ENCODE data around the gene CELA2A.
"Not testable (repeated sequence)": the region's sequence is repeated elsewhere in the genome, so short reads cannot be mapped to it uniquely, and the experiment has no call there.

The CELA2A gene

DNA sequence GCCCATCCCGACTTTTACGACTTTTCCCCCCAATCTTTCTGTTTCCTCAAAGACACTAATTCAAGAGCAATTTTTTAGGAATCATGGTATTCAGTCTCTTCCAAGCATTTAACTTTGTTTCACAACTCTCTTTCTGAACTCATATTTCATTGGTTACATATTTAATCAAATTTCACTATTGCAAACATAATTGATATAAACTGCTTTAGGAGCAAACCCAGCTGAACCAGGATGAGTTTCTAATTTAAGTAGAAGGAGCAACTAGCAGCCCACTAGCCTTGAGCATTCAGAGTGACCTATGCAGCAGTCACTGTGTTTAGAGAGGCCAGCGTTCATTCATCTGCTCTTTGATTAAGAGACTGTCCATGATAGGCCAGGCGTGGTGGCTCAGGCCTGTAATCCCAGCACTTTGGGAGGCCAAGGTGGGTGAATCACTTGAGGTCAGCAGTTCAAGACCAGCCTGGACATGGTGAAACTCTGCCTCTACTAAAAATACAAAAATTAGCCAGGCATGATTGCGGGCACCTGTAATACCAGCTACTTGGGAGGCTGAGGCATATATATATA lies 21.2 kb downstream of the CELA2A start:
- Histone ChIP-seq H3K27ac (ENCODE audit: low read depth, low read length) (no peak overlapping the region), H3K9ac (ENCODE audit: low read depth in 1 of 2, low read length in 2 of 2) (no peak overlapping the region), H3K4me1 (ENCODE audit: control insufficient read depth in 1 of 2, insufficient read depth in 2 of 2, low read length in 2 of 2) (no peaks in the 10 kb centered on the region)

GRCh38 chr1:15479654-15480347 lies 23.3 kb downstream of the CELA2A start:
- no peaks in the 10 kb centered on the region for H3K36me3 ChIP-seq (ENCODE audit: control insufficient read depth in 1 of 2, insufficient read depth in 2 of 2, low read length in 2 of 2)
- no peaks in the 10 kb centered on the region for H3K4me1 ChIP-seq (ENCODE audit: control insufficient read depth in 1 of 2, insufficient read depth in 2 of 2, low read length in 2 of 2)
- no peaks in the 10 kb centered on the region for H3K9me3 ChIP-seq (ENCODE audit: control insufficient read depth in 1 of 2, low read length in 2 of 2)
- H3K27ac ChIP-seq (ENCODE audit: low read depth, low read length), result no peak overlapping the region
- H3K9ac ChIP-seq (ENCODE audit: low read depth in 1 of 2, low read length in 2 of 2), result no peak overlapping the region
- no peak overlapping the region for H3K4me3 ChIP-seq (ENCODE audit: low read depth in 1 of 2, low read length in 2 of 2)
- no peaks in the 10 kb centered on the region for H3K27me3 ChIP-seq (ENCODE audit: control insufficient read depth in 1 of 2, insufficient read depth in 2 of 2, low read length in 2 of 2)

More for the DNA sequence above, 21.2 kb downstream of the CELA2A start:
- no peaks in the 10 kb centered on the region for H3K27me3 ChIP-seq (ENCODE audit: control insufficient read depth in 1 of 2, insufficient read depth in 2 of 2, low read length in 2 of 2)
- H3K4me3 ChIP-seq (ENCODE audit: low read depth in 1 of 2, low read length in 2 of 2), result no peak overlapping the region
- H3K9me3 ChIP-seq (ENCODE audit: control insufficient read depth in 1 of 2, low read length in 2 of 2), result no peaks in the 10 kb centered on the region
- no peaks in the 10 kb centered on the region for H3K36me3 ChIP-seq (ENCODE audit: control insufficient read depth in 1 of 2, insufficient read depth in 2 of 2, low read length in 2 of 2)

DNA sequence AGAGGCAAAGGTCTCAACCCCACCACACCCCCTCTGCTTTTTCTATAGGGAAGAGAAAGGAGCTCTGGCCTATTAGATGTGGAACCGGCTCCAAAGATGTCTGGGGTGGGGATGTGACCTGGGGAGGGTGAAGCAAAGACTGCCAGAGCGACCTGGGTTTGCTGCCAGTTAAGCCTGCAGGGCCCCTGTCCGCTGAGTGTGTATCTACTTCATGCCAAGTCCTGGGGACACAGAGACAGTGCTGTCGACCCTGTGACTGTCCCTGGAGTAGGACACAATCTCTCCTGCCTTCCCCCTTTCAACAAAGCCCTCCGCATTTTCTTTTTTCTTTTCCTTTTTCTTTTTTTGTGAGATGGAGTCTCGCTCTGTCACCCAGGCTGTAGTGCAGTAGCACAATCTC lies 25.9 kb downstream of the CELA2A start:
- H3K27me3 ChIP-seq (ENCODE audit: control insufficient read depth in 1 of 2, insufficient read depth in 2 of 2, low read length in 2 of 2); H3K27ac ChIP-seq (ENCODE audit: low read depth, low read length): not testable (repeated sequence)

DNA sequence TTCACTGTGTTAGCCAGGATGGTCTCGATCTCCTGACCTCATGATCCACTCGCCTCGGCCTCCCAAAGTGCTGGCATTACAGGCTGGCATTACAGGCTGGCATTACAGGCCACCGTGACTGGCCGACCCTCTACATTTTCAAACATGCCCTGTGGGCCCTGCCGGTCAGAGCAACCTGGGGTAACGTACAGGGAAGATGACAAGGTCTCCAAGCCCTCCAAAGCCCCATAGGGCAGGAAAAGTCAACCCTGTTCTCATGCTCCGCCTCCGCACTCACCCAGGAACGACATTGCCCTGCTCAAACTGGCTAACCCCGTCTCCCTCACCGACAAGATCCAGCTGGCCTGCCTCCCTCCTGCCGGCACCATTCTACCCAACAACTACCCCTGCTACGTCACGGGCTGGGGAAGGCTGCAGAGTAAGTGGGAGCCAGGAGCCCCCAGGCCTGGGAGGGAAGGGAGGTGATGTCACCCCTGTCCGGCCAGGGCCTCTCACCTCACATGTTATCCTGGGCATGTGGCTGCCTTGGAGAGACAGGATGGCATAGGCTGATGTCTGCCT lies 26.5 kb downstream of the CELA2A start:
- not testable (repeated sequence) for H3K27ac ChIP-seq (ENCODE audit: low read depth, low read length); H3K36me3 ChIP-seq (ENCODE audit: control insufficient read depth in 1 of 2, insufficient read depth in 2 of 2, low read length in 2 of 2); H3K9me3 ChIP-seq (ENCODE audit: control insufficient read depth in 1 of 2, low read length in 2 of 2); H3K4me3 ChIP-seq (ENCODE audit: low read depth in 1 of 2, low read length in 2 of 2); H3K9ac ChIP-seq (ENCODE audit: low read depth in 1 of 2, low read length in 2 of 2); H3K27me3 ChIP-seq (ENCODE audit: control insufficient read depth in 1 of 2, insufficient read depth in 2 of 2, low read length in 2 of 2); H3K4me1 ChIP-seq (ENCODE audit: control insufficient read depth in 1 of 2, insufficient read depth in 2 of 2, low read length in 2 of 2)

More for the DNA sequence above, 25.9 kb downstream of the CELA2A start:
- not testable (repeated sequence) for H3K9me3 ChIP-seq (ENCODE audit: control insufficient read depth in 1 of 2, low read length in 2 of 2); H3K4me1 ChIP-seq (ENCODE audit: control insufficient read depth in 1 of 2, insufficient read depth in 2 of 2, low read length in 2 of 2); H3K9ac ChIP-seq (ENCODE audit: low read depth in 1 of 2, low read length in 2 of 2); H3K36me3 ChIP-seq (ENCODE audit: control insufficient read depth in 1 of 2, insufficient read depth in 2 of 2, low read length in 2 of 2); H3K4me3 ChIP-seq (ENCODE audit: low read depth in 1 of 2, low read length in 2 of 2)

- H3K9ac ChIP-seq (ENCODE audit: low read depth in 1 of 2, low read length in 2 of 2), result no peak overlapping the region
- no peaks in the 10 kb centered on the region for H3K4me1 ChIP-seq (ENCODE audit: control insufficient read depth in 1 of 2, insufficient read depth in 2 of 2, low read length in 2 of 2)
- H3K36me3 ChIP-seq (ENCODE audit: control insufficient read depth in 1 of 2, insufficient read depth in 2 of 2, low read length in 2 of 2), result no peaks in the 10 kb centered on the region
- no peaks in the 10 kb centered on the region for H3K27me3 ChIP-seq (ENCODE audit: control insufficient read depth in 1 of 2, insufficient read depth in 2 of 2, low read length in 2 of 2)
- H3K9me3 ChIP-seq (ENCODE audit: control insufficient read depth in 1 of 2, low read length in 2 of 2), result no peaks in the 10 kb centered on the region
- no peak overlapping the region for H3K4me3 ChIP-seq (ENCODE audit: low read depth in 1 of 2, low read length in 2 of 2)
- H3K27ac ChIP-seq (ENCODE audit: low read depth, low read length), result no peak overlapping the region
These were observed 27.4 kb downstream of the CELA2A start for GRCh38 chr1:15483971-15484370.

GRCh38 chr1:15484443-15484842 lies 27.9 kb downstream of the CELA2A start:
- not testable (repeated sequence) for H3K4me1 ChIP-seq (ENCODE audit: control insufficient read depth in 1 of 2, insufficient read depth in 2 of 2, low read length in 2 of 2); H3K27me3 ChIP-seq (ENCODE audit: control insufficient read depth in 1 of 2, insufficient read depth in 2 of 2, low read length in 2 of 2); H3K9me3 ChIP-seq (ENCODE audit: control insufficient read depth in 1 of 2, low read length in 2 of 2); H3K4me3 ChIP-seq (ENCODE audit: low read depth in 1 of 2, low read length in 2 of 2); H3K9ac ChIP-seq (ENCODE audit: low read depth in 1 of 2, low read length in 2 of 2); H3K27ac ChIP-seq (ENCODE audit: low read depth, low read length); H3K36me3 ChIP-seq (ENCODE audit: control insufficient read depth in 1 of 2, insufficient read depth in 2 of 2, low read length in 2 of 2)

GRCh38 chr1:15485636-15486035 lies 29.1 kb downstream of the CELA2A start:
- H3K4me1 ChIP-seq (ENCODE audit: control insufficient read depth in 1 of 2, insufficient read depth in 2 of 2, low read length in 2 of 2), result no peaks in the 10 kb centered on the region
- no peak overlapping the region for H3K27ac ChIP-seq (ENCODE audit: low read depth, low read length)
- no peaks in the 10 kb centered on the region for H3K27me3 ChIP-seq (ENCODE audit: control insufficient read depth in 1 of 2, insufficient read depth in 2 of 2, low read length in 2 of 2)
- H3K4me3 ChIP-seq (ENCODE audit: low read depth in 1 of 2, low read length in 2 of 2), result no peak overlapping the region
- no peak overlapping the region for H3K9ac ChIP-seq (ENCODE audit: low read depth in 1 of 2, low read length in 2 of 2)
- H3K36me3 ChIP-seq (ENCODE audit: control insufficient read depth in 1 of 2, insufficient read depth in 2 of 2, low read length in 2 of 2), result no peaks in the 10 kb centered on the region
- H3K9me3 ChIP-seq (ENCODE audit: control insufficient read depth in 1 of 2, low read length in 2 of 2), result no peaks in the 10 kb centered on the region

DNA sequence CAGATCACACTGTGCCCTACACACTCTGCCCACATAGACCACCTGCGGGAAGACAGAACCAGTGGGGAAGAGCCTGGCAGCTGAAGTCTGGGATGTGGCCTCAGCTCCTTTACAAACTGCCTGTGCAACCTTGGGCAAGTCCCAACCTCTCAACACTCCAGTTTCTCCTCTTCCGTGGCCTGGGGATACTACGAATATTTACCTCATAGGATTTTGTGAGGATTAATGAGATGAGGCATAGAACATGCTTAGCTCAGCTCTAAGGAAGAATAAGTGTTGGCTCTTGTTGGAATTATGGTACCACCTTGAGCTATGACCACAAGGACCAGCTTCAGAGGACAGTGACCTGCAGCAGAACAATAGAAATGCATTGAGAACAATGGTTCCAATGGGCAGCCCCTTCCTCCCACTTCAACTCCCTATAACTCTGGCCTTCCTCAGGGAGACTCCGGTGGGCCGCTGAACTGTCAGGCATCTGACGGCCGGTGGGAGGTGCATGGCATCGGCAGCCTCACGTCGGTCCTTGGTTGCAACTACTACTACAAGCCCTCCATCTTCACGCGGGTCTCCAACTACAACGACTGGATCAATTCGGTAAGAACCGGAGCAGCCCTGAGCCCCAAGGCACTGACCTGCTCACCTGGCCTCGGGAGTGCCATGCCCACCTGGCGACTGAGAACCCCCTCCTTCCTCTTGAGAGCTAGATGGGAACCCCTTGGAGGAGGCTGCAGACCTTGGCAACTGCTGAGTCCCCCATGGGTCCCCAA lies 30.5 kb downstream of the CELA2A start:
- H3K36me3 ChIP-seq (ENCODE audit: control insufficient read depth in 1 of 2, insufficient read depth in 2 of 2, low read length in 2 of 2); H3K27me3 ChIP-seq (ENCODE audit: control insufficient read depth in 1 of 2, insufficient read depth in 2 of 2, low read length in 2 of 2); H3K27ac ChIP-seq (ENCODE audit: low read depth, low read length); H3K4me3 ChIP-seq (ENCODE audit: low read depth in 1 of 2, low read length in 2 of 2); H3K9me3 ChIP-seq (ENCODE audit: control insufficient read depth in 1 of 2, low read length in 2 of 2); H3K9ac ChIP-seq (ENCODE audit: low read depth in 1 of 2, low read length in 2 of 2); H3K4me1 ChIP-seq (ENCODE audit: control insufficient read depth in 1 of 2, insufficient read depth in 2 of 2, low read length in 2 of 2): not testable (repeated sequence)

DNA sequence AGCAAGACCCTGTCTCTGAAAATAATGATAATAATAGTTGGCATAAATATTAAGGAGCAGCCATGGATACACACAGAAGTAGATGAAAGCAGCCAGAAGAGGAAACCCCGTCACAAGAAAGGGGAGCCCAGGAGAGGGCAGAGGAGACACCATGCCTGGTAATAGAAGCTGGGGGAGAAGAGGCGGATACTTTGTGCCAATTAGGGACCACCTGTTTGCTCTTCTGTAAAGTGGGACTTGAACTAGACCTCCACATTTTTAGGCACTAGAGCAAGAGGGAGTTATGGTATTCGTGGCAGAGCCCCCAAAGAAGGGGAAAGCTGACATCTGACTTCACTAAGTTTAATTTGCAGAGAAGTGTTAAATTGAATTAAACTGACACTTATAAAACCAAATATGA lies 31.8 kb downstream of the CELA2A start:
- H3K4me3 ChIP-seq (ENCODE audit: low read depth in 1 of 2, low read length in 2 of 2), result no peak overlapping the region
- H3K27me3 ChIP-seq (ENCODE audit: control insufficient read depth in 1 of 2, insufficient read depth in 2 of 2, low read length in 2 of 2), result no peaks in the 10 kb centered on the region
- H3K36me3 ChIP-seq (ENCODE audit: control insufficient read depth in 1 of 2, insufficient read depth in 2 of 2, low read length in 2 of 2), result peaks cover 0 to 12% of the 10 kb centered on the region in 2 donors
- no peak overlapping the region for H3K27ac ChIP-seq (ENCODE audit: low read depth, low read length)
- no peaks in the 10 kb centered on the region for H3K4me1 ChIP-seq (ENCODE audit: control insufficient read depth in 1 of 2, insufficient read depth in 2 of 2, low read length in 2 of 2)
- H3K9me3 ChIP-seq (ENCODE audit: control insufficient read depth in 1 of 2, low read length in 2 of 2), result no peaks in the 10 kb centered on the region
- no peak overlapping the region for H3K9ac ChIP-seq (ENCODE audit: low read depth in 1 of 2, low read length in 2 of 2)

GRCh38 chr1:15489052-15489736 lies 32.7 kb downstream of the CELA2A start:
- H3K27ac ChIP-seq (ENCODE audit: low read depth, low read length), result no peak overlapping the region
- no peak overlapping the region for H3K9ac ChIP-seq (ENCODE audit: low read depth in 1 of 2, low read length in 2 of 2)
- peaks cover 0 to 20% of the 10 kb centered on the region in 2 donors for H3K36me3 ChIP-seq (ENCODE audit: control insufficient read depth in 1 of 2, insufficient read depth in 2 of 2, low read length in 2 of 2)
- H3K9me3 ChIP-seq (ENCODE audit: control insufficient read depth in 1 of 2, low read length in 2 of 2), result no peaks in the 10 kb centered on the region
- H3K27me3 ChIP-seq (ENCODE audit: control insufficient read depth in 1 of 2, insufficient read depth in 2 of 2, low read length in 2 of 2), result no peaks in the 10 kb centered on the region
- no peaks in the 10 kb centered on the region for H3K4me1 ChIP-seq (ENCODE audit: control insufficient read depth in 1 of 2, insufficient read depth in 2 of 2, low read length in 2 of 2)
- no peak overlapping the region for H3K4me3 ChIP-seq (ENCODE audit: low read depth in 1 of 2, low read length in 2 of 2)
